Thymus (tissue), 11 donors: Measurements from ENCODE around the gene ZNRF2. TPM values are rescaled to one million over a fixed set of nuclear protein-coding genes. Genes with fewer than 3 reads are reported as not detected.

ENCODE experiments used
- DNase-seq, 9 donors: peaks; one replicate each; pipeline ENCODE4 v3.0.0-alpha.2; 2013; ENCODE audit warnings: low spot score in 9 of 9, low read depth in 6 of 9, missing footprints in 1 of 9
- H3K27ac ChIP-seq, 2 donors: one replicate each; pipeline ENCODE4 v1.5.1; 2013; ENCODE audit warnings: control low read depth in 1 of 2, low read depth in 1 of 2, low read length in 1 of 2, mild to moderate bottlenecking in 1 of 2, moderate library complexity in 1 of 2
- H3K27me3 ChIP-seq, 2 donors: one replicate each; pipeline ENCODE4 v1.5.1; 2013; ENCODE audit warnings: low read length in 1 of 2; ENCODE audit not compliant: control insufficient read depth in 2 of 2, insufficient read depth in 1 of 2
- H3K36me3 ChIP-seq, 2 donors: one replicate each; pipeline ENCODE4 v1.5.1; 2013; ENCODE audit warnings: low read length in 1 of 2, mild to moderate bottlenecking in 1 of 2, moderate library complexity in 1 of 2; ENCODE audit not compliant: control insufficient read depth in 2 of 2, insufficient read depth in 2 of 2
- H3K4me1 ChIP-seq, 2 donors: one replicate each; pipeline ENCODE4 v1.5.1; 2013; ENCODE audit warnings: low read length in 2 of 2; ENCODE audit not compliant: control insufficient read depth in 2 of 2, insufficient read depth in 2 of 2
- H3K4me3 ChIP-seq, 2 donors: one replicate each; pipeline ENCODE4 v1.5.1; 2013; ENCODE audit warnings: low read length in 2 of 2, control low read depth in 1 of 2, mild to moderate bottlenecking in 1 of 2
- H3K9me3 ChIP-seq, 2 donors: one replicate each; pipeline ENCODE4 v1.5.1; 2013; ENCODE audit warnings: low read length in 1 of 2, mild to moderate bottlenecking in 1 of 2; ENCODE audit not compliant: control insufficient read depth in 2 of 2, insufficient read depth in 1 of 2
- WGBS: extraction: QIAGEN DNeasy Blood & Tissue Kit; methylation state at CpG from one replicate; pipeline ENCODE4 v1.1.7; 2013; 5-methylcytosine and 5-hydroxymethylcytosine counted together
- polyA plus RNA-seq: library from polyadenylated mRNA; stranded (reverse); fragments of 200-250 nt; gene quantifications from one replicate; pipeline ENCODE4 v1.2.3, GENCODE V29; 2013
- total RNA-seq: library from RNA; stranded (reverse); fragments of 120-200 nt; gene quantifications from one replicate; pipeline ENCODE4 v1.2.4, GENCODE V29; 2013
- donor health status: healthy.

Gene ZNRF2
- total and polyA plus RNA-seq, 2 donors: 10.5 to 12.8 TPM

DNA sequence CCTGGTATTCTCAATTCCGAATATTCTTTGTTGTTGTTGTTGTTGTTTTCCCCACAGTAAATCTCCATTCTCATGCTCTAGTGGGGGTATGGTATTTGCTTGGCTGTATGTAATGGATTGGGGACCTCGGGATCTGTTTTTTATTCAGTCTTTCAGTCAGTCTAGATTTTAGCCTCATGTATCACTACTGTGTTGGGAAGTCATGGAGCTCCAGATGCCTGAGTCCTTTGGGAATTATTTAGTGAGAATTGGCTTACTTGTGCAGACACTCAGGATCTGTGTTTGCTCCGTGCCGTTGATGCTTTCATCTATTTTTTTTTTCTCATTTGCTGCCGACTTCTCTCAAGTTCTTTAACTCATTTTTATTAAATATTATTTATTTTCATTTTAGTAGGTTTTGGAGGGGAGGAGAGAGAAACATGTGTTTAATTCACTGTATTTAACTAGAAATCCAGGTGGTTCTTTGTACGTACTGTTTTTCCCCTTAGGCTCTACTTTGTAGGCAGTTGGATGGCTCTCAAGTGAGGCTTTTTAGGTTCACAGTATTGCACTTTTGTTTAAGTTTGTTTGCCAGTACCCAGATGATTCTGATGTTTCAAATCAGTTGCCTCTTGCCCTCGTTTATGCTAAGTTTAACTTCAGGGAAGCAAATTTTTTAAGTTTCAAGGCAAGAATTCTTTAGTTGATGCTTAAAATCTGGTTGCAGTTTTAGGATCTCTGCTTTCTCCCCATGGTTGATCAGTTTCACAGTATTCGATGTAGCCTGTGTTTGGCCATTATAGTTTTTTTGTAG is 36.9 kb downstream of the ZNRF2 start:
- 73% methylated on average over 8 of the region's 8 CpGs for WGBS
- peak in 1 of 9 donors; percentile 14 for DNase-seq
- H3K27ac ChIP-seq: peak overlapping the region; percentile 52 to 78
- peak overlapping the region in 1 of 2 donors; percentile 24 for H3K4me3 ChIP-seq
- H3K36me3 ChIP-seq: no peaks in the 10 kb centered on the region
- peaks cover 11 to 15% of the 10 kb centered on the region in 2 donors for H3K4me1 ChIP-seq
- H3K9me3 ChIP-seq: no peaks in the 10 kb centered on the region
- H3K27me3 ChIP-seq: no peaks in the 10 kb centered on the region

DNA sequence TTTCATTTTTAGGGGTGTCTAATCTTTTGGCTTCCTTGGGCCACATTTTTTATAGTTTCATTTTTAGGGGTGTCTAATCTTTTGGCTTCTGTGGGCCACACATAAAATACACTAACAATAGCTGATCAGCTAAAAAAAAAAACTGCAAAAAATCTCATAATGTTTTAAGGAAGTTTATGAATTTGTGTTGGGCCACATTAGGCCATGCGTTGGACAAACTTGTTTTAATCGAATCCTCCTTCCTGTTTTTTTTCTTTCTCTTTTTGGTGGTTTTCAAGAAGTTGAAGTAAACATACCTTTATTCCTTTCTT is 37.4 kb downstream of the ZNRF2 start:
- Histone ChIP-seq H3K4me3 (peak overlapping the region in 1 of 2 donors; percentile 24), H3K9me3 (no peaks in the 10 kb centered on the region), H3K36me3 (no peaks in the 10 kb centered on the region), H3K27ac (peak overlapping the region in 1 of 2 donors; percentile 78), H3K4me1 (peaks cover 11 to 15% of the 10 kb centered on the region in 2 donors), H3K27me3 (no peaks in the 10 kb centered on the region)
- WGBS: 6% methylated on average over 2 of the region's 2 CpGs
- DNase-seq: no peak

DNA sequence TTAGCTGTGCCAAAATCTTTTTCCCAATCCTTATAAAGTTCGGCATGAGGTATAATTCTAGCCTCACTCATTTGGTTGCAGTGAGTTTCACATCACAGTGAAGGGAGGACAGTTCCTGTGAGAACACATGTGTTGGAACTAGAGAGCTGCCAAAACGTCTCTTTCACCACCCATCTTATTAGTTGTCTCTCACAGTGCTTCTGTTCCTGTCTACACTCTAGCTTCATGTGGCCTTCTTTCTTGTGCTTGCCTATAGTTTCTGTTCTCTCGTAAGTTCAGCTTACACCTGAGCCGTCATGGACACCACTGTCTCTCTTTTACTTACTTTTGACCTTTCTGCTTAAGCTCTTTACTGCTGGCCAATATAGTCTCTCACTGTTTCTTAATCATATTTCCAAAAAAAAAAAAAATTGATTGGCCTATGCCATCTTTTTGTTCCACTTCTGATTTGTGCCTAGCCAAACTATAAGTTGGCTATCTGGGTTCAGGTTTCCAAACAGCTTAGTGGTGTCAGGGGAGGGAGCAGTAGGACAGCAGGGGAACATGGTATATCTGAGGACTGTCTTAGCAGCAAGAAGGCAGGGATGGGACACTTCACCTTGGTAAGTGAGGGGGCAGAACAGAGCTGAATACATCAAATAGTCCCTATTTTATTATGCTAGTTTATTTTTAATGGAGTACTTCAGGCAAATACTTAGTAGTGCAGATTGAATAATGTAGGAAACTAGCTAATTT is 38.0 kb downstream of the ZNRF2 start:
- 42% methylated on average over 4 of the region's 4 CpGs for whole genome bisulfite sequencing
- peak in 5 of 9 donors; percentile 26 to 69 (median 42) for DNase-seq
- Histone ChIP-seq H3K27me3 (no peaks in the 10 kb centered on the region), H3K4me3 (peak overlapping the region in 1 of 2 donors; percentile 24), H3K27ac (peak overlapping the region; percentile 71 to 78), H3K36me3 (no peaks in the 10 kb centered on the region), H3K9me3 (no peaks in the 10 kb centered on the region), H3K4me1 (peaks cover 11 to 15% of the 10 kb centered on the region in 2 donors)

DNA sequence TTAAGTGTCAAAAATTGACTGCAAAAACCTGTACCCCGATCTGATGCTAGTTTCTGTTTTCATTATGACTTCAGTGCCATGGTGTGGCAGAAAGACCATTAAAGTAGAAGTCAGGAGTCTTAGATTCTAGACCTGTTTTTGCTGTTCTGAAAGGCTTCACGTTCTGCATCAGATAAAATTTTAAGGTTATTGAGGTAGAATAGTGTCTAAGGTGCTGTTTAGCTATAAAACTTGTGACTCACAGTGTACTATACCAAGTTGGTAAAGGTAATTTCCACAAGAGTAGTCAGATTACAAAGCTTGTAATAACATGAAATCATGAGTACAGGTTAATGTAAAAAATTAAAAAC is 38.6 kb downstream of the ZNRF2 start:
- Histone ChIP-seq H3K27me3 (no peaks in the 10 kb centered on the region), H3K4me3 (no peak overlapping the region), H3K4me1 (peaks cover 11 to 15% of the 10 kb centered on the region in 2 donors), H3K27ac (peak overlapping the region in 1 of 2 donors; percentile 78), H3K9me3 (no peaks in the 10 kb centered on the region), H3K36me3 (no peaks in the 10 kb centered on the region)
- WGBS: 45% methylated on average over 2 of the region's 2 CpGs
- DNase-seq: peak in 1 of 9 donors; percentile 25

DNA sequence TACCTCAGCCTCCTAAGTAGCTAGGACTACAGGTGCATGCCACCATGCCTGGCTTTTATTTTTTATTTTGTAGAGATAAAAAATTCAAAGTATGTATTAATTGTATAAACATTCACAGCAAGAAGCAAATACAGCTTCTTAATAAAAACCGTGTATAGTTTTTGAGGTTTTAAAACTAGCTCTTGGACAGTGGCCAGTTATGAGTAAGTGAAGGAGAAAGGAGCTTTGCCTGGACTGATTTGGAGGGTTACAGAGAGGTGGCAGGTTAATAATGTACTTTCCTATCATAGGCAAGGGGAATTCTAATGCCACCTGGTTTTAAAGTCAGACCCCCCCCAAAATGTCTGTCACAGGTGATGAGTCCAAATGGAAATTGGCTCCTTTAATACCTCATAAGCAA is 43.4 kb downstream of the ZNRF2 start:
- H3K4me3 ChIP-seq: no peak overlapping the region
- no peak for DNase-seq
- H3K27ac ChIP-seq: no peak overlapping the region
- peaks cover 3 to 9% of the 10 kb centered on the region in 2 donors for H3K4me1 ChIP-seq
- H3K27me3 ChIP-seq: no peaks in the 10 kb centered on the region
- WGBS: 85% methylated on average over 1 of the region's 1 CpG
- no peaks in the 10 kb centered on the region for H3K36me3 ChIP-seq
- H3K9me3 ChIP-seq: no peaks in the 10 kb centered on the region

DNA sequence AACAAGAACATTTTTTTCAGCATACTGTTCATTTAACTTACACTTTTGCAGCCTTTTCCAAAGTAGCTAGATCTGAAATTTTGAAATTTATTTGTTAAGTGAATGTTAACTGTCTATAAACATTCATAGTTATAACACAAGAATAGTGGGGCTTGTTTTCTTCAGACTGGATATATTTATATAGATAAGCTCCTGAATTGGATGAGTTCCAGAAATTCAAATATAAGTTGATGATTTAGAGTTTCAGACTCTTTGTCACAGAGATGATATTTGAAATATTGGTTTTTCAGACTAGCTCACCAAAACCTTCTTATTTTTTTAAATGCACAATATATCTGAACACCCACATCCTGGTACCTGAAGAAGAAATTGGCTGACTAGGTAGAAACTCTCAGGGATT is 44.0 kb downstream of the ZNRF2 start:
- no peak overlapping the region for H3K4me3 ChIP-seq
- no peak overlapping the region for H3K27ac ChIP-seq
- H3K36me3 ChIP-seq: no peaks in the 10 kb centered on the region
- no peaks in the 10 kb centered on the region for H3K27me3 ChIP-seq
- H3K9me3 ChIP-seq: no peaks in the 10 kb centered on the region
- H3K4me1 ChIP-seq: peaks cover 3 to 9% of the 10 kb centered on the region in 2 donors
- DNase-seq: no peak

DNA sequence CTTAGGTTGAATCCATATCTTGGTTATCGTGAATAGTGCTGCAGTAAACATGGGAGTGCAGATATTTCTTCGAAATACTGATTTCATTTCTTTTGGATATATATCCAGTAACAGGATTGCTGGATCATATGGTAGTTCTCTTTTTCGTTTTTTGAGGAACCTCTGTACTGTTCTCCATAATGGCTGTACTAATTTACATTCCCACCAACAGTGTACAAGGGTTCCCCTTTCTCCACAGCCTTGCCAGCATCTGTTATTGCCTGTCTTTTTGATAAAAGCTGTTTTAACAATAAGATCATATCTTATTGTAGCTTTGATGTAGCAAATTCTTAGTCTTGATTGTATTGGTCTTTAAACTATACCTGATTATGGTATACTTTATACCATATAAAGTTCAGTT is 45.3 kb downstream of the ZNRF2 start:
- no peaks in the 10 kb centered on the region for H3K27me3 ChIP-seq
- H3K27ac ChIP-seq: no peak overlapping the region
- no peaks in the 10 kb centered on the region for H3K9me3 ChIP-seq
- WGBS: 71% methylated on average over 3 of the region's 3 CpGs
- no peak for DNase-seq
- H3K4me1 ChIP-seq: peaks cover 3 to 9% of the 10 kb centered on the region in 2 donors
- H3K4me3 ChIP-seq: no peak overlapping the region
- no peaks in the 10 kb centered on the region for H3K36me3 ChIP-seq

DNA sequence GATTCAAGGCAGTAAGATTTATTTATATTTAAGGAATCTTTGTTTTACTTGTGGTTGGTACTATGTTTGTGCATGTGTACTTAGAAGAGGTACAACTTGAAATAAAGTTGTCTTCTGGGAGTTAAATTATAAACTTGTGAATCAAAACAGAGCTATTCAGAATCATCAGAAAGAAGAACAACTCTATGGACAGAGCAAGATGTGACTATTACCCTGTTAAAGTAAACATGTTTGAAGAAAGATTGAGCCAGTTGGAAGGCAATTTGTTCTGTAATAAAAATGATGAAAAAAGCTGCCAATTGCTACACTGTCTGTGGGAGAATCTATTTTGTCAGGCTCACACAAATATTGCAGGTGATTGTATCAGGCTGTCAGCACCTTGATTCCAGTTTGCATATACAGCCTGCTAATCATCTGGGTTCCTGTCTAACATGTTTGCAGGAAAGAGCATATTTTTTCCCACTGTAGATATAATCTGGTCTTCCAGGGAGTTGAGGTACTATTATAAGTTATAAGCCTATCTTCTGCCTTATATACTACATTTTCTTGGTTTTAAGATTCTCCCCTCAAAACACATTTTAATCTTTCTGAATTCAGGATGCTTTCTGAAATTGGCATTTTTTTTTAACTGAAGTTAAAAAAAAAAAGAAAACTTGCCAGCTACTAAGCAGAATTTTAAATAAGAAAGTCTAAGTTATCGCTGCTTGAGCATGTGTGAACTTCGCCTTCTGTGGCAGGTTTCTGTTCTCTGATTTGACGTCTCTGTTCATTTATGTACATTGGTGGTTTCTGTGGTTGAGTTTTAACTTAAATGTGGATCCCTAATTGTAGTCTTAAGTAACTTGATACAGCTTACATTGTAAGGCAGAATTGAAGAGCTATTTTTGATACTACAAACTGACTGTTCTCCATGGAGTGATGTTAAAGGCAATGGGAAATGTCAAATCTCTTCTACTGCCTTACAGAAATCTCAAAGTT is 46.0 kb downstream of the ZNRF2 start:
- DNase-seq: peak; percentile 37 to 92 (median 74)
- 2% methylated on average over 3 of the region's 3 CpGs for WGBS

More for the DNA sequence above, 46.0 kb downstream of the ZNRF2 start:
- Histone ChIP-seq H3K36me3 (no peaks in the 10 kb centered on the region), H3K4me3 (no peak overlapping the region), H3K27ac (peak overlapping the region; percentile 15 to 18), H3K9me3 (no peaks in the 10 kb centered on the region), H3K4me1 (peaks cover 3 to 9% of the 10 kb centered on the region in 2 donors), H3K27me3 (no peaks in the 10 kb centered on the region)
